Activated CD4-positive, alpha-beta T cell treated with anti-CD3 and anti-CD28 coated beads for 4 hours (primary cell): ENCODE data around the gene TEX26.
"Not testable (repeated sequence)": the region's sequence is repeated elsewhere in the genome, so short reads cannot be mapped to it uniquely, and the experiment has no call there.

Experiments used
- DNase-seq, 2 donors: peaks; one replicate each; pipeline ENCODE4 v3.0.0-alpha.2; 2020

The TEX26 gene

DNA sequence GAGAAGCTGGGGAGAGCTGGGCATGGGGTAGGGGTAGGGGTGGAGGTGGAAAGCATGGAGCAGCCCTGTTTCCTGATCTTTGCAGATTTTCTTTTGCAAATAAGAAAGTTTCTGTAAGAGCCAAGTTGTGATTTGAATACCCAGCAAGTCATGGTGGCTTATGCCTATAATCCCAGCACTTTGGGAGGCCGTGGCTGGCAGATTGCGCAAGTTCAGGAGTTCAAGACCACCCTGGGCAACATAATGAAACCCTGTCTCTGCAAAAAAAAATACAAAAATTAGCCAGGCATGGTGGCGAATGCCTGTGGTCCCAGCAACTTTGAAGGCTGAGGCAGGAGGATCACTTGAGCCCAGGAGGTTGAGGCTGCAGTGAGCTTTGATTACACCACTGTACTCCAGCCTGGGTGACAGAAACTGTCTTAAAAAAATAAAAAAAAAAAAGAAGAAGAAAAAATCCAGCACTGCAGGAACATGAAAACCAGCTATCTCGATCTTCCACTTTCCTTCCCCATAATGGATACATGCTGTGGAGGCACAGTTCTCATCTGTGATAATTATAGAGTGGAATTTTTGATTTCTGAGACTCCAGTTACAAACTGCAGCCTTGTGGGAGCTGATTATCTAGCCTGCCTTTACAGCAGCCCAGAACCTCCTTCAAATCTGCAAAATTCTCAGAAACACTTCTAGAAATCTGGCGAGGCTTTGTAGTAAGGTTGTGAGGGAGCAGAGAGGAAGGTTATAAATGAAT is 12.1 kb upstream of the TEX26 start:
- DNase-seq, result no peak

DNA sequence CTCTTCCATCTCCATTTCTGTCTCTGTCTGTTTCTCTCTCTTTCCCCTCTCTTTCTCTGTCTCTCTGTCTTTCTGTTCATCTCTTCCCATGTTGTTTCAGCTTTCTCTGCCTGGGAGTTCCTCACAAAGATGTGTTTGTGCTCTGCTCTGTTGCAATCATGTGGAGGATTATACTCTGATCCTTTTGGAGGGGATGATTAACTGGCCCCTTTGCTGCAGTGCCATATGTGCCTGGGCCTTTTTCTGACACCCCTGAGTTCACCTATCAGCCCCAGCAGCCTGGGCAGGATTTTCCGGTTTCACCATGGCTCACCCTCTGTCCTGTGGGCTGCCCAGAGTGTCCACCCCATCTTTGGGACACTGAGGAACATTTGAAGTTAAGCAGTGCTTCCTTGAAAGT is 9.0 kb upstream of the TEX26 start:
- DNase-seq, result no peak

GRCh38 chr13:30924721-30925120 is 7.7 kb upstream of the TEX26 start:
- DNase-seq, result no peak

GRCh38 chr13:30925429-30925828 is 7.0 kb upstream of the TEX26 start:
- no peak for DNase-seq

DNA sequence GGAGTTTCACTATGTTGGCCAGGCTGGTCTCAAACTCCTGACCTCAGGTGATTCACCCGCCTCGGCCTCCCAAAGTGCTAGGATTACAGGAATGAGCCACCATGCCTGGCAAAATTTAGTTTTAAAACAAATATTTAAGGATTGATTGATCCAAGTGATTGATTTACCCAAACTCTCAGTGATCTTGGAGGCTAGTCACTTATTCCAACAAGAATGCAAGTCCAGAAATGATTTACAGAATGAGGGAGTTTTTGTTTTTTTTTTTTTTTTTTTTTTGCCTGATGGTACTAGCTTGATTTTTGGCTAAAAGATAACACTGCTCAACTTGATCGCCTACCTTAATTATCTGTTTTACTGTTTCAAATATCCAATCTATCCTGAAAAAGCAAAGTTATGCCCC is 5.7 kb upstream of the TEX26 start:
- DNase-seq, result no peak

DNA sequence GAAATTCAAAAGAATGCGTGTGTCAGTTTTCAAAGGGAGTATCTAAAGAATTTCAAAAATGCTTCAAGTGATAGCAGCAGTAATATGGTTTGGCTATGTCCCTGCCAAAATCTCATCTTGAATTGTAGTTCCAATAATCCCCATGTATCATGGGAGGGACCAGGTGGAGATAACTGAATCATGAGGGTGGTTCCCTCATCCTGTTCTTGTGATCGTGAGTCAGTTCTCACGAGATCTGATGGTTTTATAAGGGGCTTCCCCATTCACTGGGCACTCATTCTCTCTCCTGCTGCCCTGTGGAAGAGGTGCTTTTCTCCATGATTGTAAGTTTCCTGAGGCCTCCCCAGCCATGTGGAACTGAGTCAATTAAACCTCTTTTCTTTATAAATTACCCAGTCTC is 5.3 kb upstream of the TEX26 start:
- DNase-seq, result not testable (repeated sequence)

- DNase-seq, result no peak
These were observed 4.9 kb upstream of the TEX26 start for GRCh38 chr13:30927595-30927994.

GRCh38 chr13:30928978-30929377 is 3.5 kb upstream of the TEX26 start:
- DNase-seq, result no peak

- DNase-seq, result no peak
These were observed 856 bp downstream of the TEX26 start for GRCh38 chr13:30933354-30933670.

GRCh38 chr13:30934381-30934780 is 1.9 kb downstream of the TEX26 start:
- no peak for DNase-seq

DNA sequence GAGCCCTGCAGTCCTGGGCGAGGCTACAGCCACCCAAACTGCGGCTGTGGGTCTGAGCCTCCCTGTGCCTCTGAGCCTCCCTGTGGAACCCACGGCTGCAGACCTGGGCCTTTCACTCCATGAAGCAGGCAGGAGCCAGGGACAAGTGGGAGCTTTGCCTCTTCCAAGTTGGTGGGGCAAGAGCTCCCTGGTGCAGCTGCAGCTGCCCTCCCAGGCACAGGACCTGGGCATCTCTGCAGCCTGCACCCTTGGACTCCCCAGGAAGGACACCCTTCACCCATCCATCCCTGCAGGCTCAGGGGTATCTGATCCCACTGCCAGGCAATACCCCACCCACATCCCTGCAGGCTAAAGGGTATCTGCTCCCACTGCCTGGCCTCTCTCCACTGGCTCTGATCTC is 2.3 kb downstream of the TEX26 start:
- DNase-seq, result no peak

- DNase-seq, result no peak
These were observed 4.5 kb downstream of the TEX26 start for GRCh38 chr13:30936971-30937370.

GRCh38 chr13:30943881-30944280 is 11.4 kb downstream of the TEX26 start:
- no peak for DNase-seq

- DNase-seq, result no peak
These were observed 24.9 kb downstream of the TEX26 start for GRCh38 chr13:30957258-30957943.

DNA sequence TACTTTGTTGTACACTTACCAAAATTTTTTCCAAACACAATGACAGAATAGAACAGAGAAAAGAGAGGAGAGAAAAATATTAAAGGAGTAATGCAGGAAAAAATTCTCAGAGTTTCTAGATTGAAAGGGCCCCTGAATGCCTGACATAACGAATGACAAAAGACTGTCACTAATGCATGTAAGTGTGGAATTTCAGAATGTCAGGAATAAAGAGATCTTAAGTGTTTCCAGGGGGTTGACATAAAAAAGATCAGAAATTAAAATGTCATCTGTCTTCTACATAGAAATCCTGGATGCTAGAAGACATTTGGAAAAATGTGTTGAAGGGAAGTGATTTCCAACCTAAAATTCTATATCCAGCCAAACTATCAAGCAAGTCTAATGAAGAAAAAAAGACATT is 27.2 kb downstream of the TEX26 start:
- DNase-seq, result no peak

DNA sequence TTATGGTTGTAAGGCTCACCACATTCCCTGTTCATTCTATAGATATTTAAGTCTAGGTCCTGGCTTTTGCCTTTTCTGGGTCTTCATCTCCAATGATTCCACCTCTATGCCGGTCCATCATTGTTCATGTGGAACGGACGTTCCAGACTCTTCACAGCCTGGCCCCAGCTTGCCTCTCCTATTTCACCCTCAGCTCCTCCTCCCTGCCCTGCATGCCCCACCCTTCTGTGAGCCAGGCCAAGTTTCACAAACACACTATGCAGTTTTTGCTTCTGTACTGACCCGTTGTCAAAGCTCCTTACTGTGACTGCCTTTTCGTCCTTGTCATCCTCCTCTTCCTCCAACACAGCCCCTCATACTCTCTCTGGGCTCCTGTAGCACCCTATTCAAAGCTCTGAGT is 31.3 kb downstream of the TEX26 start:
- no peak for DNase-seq

- DNase-seq, result no peak
These were observed 32.9 kb downstream of the TEX26 start for GRCh38 chr13:30965380-30965779.

- no peak for DNase-seq
These were observed 33.6 kb downstream of the TEX26 start for GRCh38 chr13:30966101-30966500.

GRCh38 chr13:30968846-30969245 is 36.4 kb downstream of the TEX26 start:
- DNase-seq, result no peak

DNA sequence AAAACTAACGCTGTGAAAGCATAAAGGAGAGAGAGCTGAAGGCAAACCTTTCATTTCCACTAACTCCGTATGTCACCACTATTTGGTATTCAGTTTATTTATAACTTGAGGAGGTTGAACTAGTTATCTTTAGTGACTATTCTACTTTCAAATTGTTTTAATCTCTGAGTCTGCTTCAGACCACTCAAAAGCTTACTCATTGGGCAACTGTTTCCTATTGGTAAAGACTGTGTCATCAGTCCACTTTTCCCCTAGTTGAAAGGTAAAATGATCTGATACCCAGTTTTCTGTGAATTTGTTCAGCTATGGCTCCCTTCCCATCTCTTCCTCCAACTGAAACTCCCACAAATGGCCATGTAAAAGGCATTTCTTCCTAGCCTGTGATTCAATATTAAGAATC is 39.1 kb downstream of the TEX26 start:
- no peak for DNase-seq

GRCh38 chr13:30972888-30973377 is 40.5 kb downstream of the TEX26 start:
- no peak for DNase-seq

GRCh38 chr13:30974350-30974749 is 41.9 kb downstream of the TEX26 start:
- no peak for DNase-seq

GRCh38 chr13:30976025-30976424 is 43.6 kb downstream of the TEX26 start:
- DNase-seq, result no peak
